OCI-LY1 (cell line): ENCODE measurements around the gene DGCR8.

Experiments used
- H2AFZ ChIP-seq: fragments of 200-600 bp; sonication (generic), shearing (Covaris generic); 2 replicates; pipeline ENCODE4 v1.6.0; 2014; ENCODE audit warnings: antibody characterized with exemption, mild to moderate bottlenecking, low read length
- H3F3A ChIP-seq: fragments of 200-600 bp; sonication (generic), shearing (Covaris generic); 2 replicates; pipeline ENCODE4 v1.6.0; 2014; ENCODE audit warnings: mild to moderate bottlenecking, antibody characterized with exemption, low read length, moderate library complexity; ENCODE audit not compliant: insufficient read depth
- H3K27ac ChIP-seq: fragments of 200-600 bp; sonication (generic); 2 replicates; pipeline ENCODE4 v1.5.1; 2014; ENCODE audit warnings: low read length, mixed run types, mild to moderate bottlenecking, low read depth; ENCODE audit not compliant: poor library complexity, severe bottlenecking
- H3K27me3 ChIP-seq: fragments of 200-600 bp; sonication (generic); 2 replicates; pipeline ENCODE4 v1.6.0; 2014; ENCODE audit warnings: antibody characterized with exemption, mild to moderate bottlenecking, low read length, moderate library complexity; ENCODE audit not compliant: insufficient read depth
- H3K36me3 ChIP-seq: fragments of 200-600 bp; sonication (generic); 2 replicates; pipeline ENCODE4 v1.6.1; 2014; ENCODE audit warnings: mild to moderate bottlenecking, antibody characterized with exemption, low read length, moderate library complexity, mixed read lengths; ENCODE audit not compliant: insufficient read depth
- H3K4me1 ChIP-seq: fragments of 200-600 bp; sonication (generic); 2 replicates; pipeline ENCODE4 v1.5.1; 2014; ENCODE audit warnings: mild to moderate bottlenecking, low read length, moderate library complexity; ENCODE audit not compliant: insufficient read depth, severe bottlenecking
- H3K4me2 ChIP-seq: fragments of 200-600 bp; sonication (generic), shearing (Covaris generic); 2 replicates; pipeline ENCODE4 v1.6.1; 2014; ENCODE audit warnings: low read length
- H3K4me3 ChIP-seq: fragments of 200-600 bp; sonication (generic); 2 replicates; pipeline ENCODE4 v1.5.1; 2014; ENCODE audit warnings: low read length, low read depth, mild to moderate bottlenecking, mixed read lengths; ENCODE audit not compliant: poor library complexity, severe bottlenecking
- H3K79me2 ChIP-seq: fragments of 200-600 bp; shearing (Covaris generic); 2 replicates; pipeline ENCODE4 v1.6.1; 2016; ENCODE audit warnings: mixed run types, low read length, mixed read lengths; ENCODE audit not compliant: insufficient read depth
- H3K9ac ChIP-seq: fragments of 200-600 bp; sonication (generic), shearing (Covaris generic); 2 replicates; pipeline ENCODE4 v1.6.1; 2014; ENCODE audit warnings: mild to moderate bottlenecking, low read length, mixed read lengths
- H3K9me2 ChIP-seq: fragments of 200-600 bp; sonication (generic), shearing (Covaris generic); 2 replicates; pipeline ENCODE4 v1.6.1; 2014; ENCODE audit warnings: low read depth, mild to moderate bottlenecking, low read length, mixed read lengths
- H3K9me3 ChIP-seq: fragments of 200-600 bp; shearing (Covaris generic); 2 replicates; pipeline ENCODE4 v1.6.1; 2014; ENCODE audit warnings: low read length, mixed read lengths
- H4K20me1 ChIP-seq: fragments of 200-600 bp; sonication (generic), shearing (Covaris generic); 2 replicates; pipeline ENCODE4 v1.6.0; 2016; ENCODE audit warnings: mild to moderate bottlenecking, low read length; ENCODE audit not compliant: insufficient read depth
- CTCF ChIP-seq: fragments of 200-600 bp; sonication (generic), shearing (Covaris generic); IDR thresholded peaks from 2 replicates; pipeline ENCODE4 v1.5.1; 2017; ENCODE audit warnings: mild to moderate bottlenecking, antibody characterized with exemption, low read length, moderate library complexity, mixed read lengths
- EZH2 ChIP-seq: fragments of 200-600 bp; sonication (generic), shearing (Covaris generic); IDR thresholded peaks from 2 replicates; pipeline ENCODE4 v1.8.0; 2017; ENCODE audit warnings: borderline replicate concordance, mixed run types, mild to moderate bottlenecking, antibody characterized with exemption, low read length, moderate library complexity, mixed read lengths

The DGCR8 gene

GRCh38 chr22:20038574-20038973 is 41.5 kb upstream of the DGCR8 start:
- H3K4me1 ChIP-seq = peaks cover 11% of the 10 kb centered on the region
- H3K9me2 ChIP-seq = no peaks in the 10 kb centered on the region
- H3K79me2 ChIP-seq = no peaks in the 10 kb centered on the region
- H3K4me3 ChIP-seq = no peak overlapping the region
- peaks cover 6% of the 10 kb centered on the region; the same call in 1 of the 2 replicates for H3K9me3 ChIP-seq
- TF ChIP-seq CTCF (no peak), EZH2 (no peak)
- no peak overlapping the region for H3K27ac ChIP-seq
- H2AFZ ChIP-seq = no peak overlapping the region
- H3K9ac ChIP-seq = no peak overlapping the region
- H3K27me3 ChIP-seq = no peaks in the 10 kb centered on the region
- H4K20me1 ChIP-seq = no peaks in the 10 kb centered on the region
- H3K36me3 ChIP-seq = peaks cover 16% of the 10 kb centered on the region
- H3F3A ChIP-seq = no peaks in the 10 kb centered on the region
- no peak overlapping the region for H3K4me2 ChIP-seq

- no peaks in the 10 kb centered on the region for H4K20me1 ChIP-seq
- H3F3A ChIP-seq = no peaks in the 10 kb centered on the region
- H2AFZ ChIP-seq = no peak overlapping the region
- TF ChIP-seq EZH2 = no peak
- no peak for TF ChIP-seq CTCF
- no peak overlapping the region for H3K27ac ChIP-seq
- H3K27me3 ChIP-seq = no peaks in the 10 kb centered on the region
- H3K4me1 ChIP-seq = no peaks in the 10 kb centered on the region
- peaks cover 13% of the 10 kb centered on the region for H3K36me3 ChIP-seq
- no peaks in the 10 kb centered on the region for H3K9me2 ChIP-seq
- H3K9ac ChIP-seq = no peak overlapping the region
- H3K4me2 ChIP-seq = no peak overlapping the region
- H3K9me3 ChIP-seq = peaks cover under 1% of the 10 kb centered on the region; the same call in 1 of the 2 replicates
- H3K4me3 ChIP-seq = no peak overlapping the region
- no peaks in the 10 kb centered on the region for H3K79me2 ChIP-seq
These were observed 40.2 kb upstream of the DGCR8 start for GRCh38 chr22:20039683-20040325.

GRCh38 chr22:20040327-20041200 is 39.5 kb upstream of the DGCR8 start:
- H3K9ac ChIP-seq = no peak overlapping the region
- TF ChIP-seq CTCF (no peak), EZH2 (no peak)
- H3K36me3 ChIP-seq = peaks cover 10% of the 10 kb centered on the region; the same call in 1 of the 2 replicates
- H3K27ac ChIP-seq = no peak overlapping the region
- H4K20me1 ChIP-seq = no peaks in the 10 kb centered on the region
- H3K79me2 ChIP-seq = no peaks in the 10 kb centered on the region
- no peaks in the 10 kb centered on the region for H3K9me3 ChIP-seq
- no peaks in the 10 kb centered on the region for H3K9me2 ChIP-seq
- H3F3A ChIP-seq = no peaks in the 10 kb centered on the region
- H3K4me3 ChIP-seq = no peak overlapping the region
- H3K27me3 ChIP-seq = no peaks in the 10 kb centered on the region
- no peaks in the 10 kb centered on the region for H3K4me1 ChIP-seq
- H3K4me2 ChIP-seq = no peak overlapping the region
- no peak overlapping the region for H2AFZ ChIP-seq
